Amniotic stem cell (primary cell): ENCODE measurements around the gene PGRMC1.
"Not testable (repeated sequence)": the region's sequence is repeated elsewhere in the genome, so short reads cannot be mapped to it uniquely, and the experiment has no call there.

Experiments
- DNase-seq: peaks from one replicate; lab custom pipeline; 2025; lab: John Stamatoyannopoulos, UW

The PGRMC1 gene

DNA sequence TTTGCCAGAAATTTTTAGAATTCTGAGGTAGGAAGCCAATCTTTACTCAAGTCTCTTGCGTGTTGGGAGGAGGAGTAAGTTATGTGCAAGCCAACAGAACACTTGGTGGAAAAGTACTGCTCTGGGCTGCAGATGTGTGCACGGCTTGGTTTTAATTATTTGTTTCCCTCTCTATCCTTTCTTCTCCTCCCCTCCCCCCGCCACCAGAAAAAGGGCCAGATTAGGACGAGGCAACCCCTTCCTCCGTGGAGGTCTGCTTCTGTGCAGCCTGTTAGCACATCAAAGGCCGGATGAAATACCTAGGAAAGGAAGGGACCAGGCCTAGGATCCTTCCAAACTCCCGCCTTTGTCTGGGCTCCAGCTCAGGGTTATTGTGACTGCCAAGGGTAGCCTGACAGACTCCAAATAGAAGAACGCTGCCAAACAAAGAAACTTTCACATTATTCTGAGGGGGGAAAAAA lies 1.0 kb upstream of the PGRMC1 start:
- DNase-seq = no peak

DNA sequence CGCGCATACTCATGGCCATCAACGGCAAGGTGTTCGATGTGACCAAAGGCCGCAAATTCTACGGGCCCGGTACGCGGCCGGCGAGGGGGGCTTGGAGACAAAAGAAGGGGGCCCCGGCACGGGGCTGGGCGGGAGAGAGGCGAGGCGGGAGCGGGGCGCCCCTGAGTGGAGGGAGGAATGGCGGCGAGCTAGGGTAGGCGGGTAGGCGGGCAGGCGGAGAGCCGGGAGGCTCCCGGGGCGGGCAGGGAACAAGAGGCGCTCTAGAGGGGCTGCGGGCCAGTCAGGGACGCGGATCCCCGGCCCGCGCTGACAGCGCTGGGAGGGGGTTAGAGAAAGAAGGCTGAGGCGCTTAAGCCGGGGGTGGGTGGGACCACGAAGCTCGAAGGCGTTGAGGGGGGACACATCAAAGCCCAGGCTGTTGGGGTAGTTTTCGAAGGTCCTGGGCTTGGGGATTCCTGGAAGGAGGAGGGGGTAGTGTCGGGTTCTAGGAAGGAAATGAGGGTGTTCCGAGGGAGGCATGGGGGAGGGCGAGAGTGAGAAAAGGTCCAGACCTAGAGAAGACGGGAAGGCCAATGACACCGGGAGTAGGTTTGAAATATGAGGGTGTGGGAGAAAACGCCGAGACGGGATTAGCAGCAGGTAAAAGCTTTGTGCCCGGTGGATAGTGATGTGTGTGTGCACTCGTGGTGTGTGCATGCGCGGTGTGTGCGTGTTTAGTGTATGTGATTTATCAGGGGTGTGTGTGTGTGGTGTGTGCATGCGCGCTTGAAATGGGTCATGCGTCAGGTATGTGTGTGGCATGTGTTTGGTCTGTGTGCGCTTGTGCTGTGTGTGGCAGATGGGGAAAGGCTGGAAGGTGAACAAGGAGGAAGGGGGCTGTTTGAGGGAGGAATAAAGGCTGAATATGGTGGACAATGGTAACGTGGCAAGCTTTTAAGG lies 807 bp downstream of the PGRMC1 start:
- DNase-seq = peak; percentile 3

DNA sequence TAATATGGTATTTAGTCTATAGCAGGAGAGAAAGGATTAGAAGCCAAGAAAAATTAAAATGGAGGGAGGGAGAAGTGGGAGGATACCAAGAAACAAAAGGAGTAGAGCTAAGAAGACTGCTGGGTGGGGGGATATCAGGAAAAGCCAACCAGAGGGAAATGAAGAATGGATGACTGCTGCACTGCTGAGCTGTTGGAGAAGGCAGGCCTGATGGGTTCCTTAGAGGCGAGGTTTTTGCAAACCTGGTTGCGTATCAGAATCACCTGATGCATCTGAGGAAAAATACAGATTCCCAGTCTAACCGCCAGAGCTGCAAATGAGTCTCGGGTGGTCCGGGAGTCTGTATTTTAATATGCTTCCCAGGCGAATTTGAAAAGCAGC lies 1.5 kb downstream of the PGRMC1 start:
- no peak for DNase-seq

DNA sequence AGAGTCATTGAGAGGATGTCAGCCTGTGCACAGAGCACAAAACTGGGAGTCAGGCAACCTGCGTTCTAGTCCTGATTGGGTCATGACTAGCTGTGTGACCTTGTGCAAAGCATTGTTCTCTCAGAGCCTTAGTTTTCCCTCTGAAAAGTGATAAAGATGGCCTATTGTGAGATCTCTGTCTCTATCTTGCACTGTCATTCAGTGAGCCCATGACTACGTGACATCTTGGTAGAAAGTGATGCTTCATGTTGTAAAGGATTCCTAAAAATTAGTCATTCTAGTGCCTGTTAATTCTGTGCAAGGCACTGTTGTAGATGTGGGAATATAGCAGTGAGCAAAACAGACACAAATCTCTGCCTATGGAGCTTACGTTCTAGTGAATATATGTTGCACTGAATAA lies 2.5 kb downstream of the PGRMC1 start:
- no peak for DNase-seq

DNA sequence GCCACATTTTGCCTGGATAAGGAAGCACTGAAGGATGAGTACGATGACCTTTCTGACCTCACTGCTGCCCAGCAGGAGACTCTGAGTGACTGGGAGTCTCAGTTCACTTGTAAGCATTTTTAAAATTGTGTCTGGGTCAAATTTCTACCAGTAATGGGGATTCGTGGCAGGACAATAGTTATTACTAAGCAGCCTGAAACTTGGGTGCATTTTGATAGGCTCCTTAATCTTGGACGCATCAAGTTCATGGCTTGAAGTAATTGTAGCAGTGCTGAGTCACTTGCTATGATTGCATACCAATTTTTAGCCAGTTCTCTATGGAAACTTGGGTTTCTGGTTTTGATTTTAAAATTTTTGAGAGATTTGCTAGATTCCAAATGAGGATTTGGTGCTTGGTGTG lies 4.3 kb downstream of the PGRMC1 start:
- peak; percentile 4 for DNase-seq

DNA sequence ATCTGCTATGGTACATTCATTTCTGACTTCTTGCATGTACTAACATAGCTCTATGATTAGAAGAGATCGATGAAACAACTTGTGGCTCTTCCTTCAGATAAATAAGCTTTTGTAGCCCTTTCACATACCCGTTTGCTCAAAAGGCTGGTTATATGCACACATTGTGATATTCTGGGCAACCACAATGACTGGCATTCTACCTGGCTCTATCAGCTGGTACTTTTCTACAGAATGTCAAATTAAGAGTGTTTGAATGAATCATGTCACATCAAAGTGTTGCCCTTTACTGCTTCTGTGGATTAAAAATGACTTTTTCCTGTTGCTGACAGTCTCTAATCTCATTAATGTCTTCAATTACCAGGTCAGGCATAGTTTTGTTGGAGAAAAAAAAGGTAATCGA lies 11.6 kb downstream of the PGRMC1 start:
- no peak for DNase-seq

DNA sequence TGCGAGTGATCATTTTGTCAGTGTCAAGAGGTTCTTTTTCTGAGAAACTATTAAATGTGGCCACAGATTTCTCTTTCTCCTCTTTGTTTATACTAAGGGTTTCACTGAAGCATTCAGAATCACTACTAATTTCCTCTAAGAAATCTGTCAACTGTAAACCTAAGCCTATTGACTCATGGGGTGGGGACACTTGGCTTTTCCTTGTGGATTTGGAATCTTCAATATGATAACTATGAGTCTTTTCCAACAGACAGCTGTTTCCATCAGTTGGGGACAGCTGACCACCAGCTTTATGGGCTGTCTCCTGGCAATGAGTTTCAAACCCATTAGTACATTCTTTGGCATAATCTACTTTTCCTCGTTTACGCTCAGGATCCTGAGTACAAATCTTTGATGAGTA lies 13.8 kb downstream of the PGRMC1 start:
- no peak for DNase-seq

DNA sequence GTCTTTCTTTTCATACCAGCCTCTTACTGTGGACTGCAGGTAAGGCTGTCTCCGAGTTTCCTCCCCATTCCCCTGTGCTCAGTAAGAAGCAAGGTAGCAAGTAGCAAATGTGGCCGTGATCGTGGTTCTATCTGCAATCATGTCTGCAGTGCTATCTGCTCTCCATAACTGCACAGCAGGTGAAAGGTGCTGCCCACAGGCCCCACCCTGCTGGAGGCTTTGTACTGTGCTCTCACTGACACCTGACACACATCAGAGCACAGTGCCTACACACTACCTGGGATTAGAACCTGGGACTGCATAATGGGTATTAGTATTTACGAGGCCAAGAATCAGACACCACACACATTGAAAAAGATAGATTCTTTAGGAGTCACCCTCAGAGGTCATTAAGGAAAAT lies 15.3 kb downstream of the PGRMC1 start:
- DNase-seq = no peak

DNA sequence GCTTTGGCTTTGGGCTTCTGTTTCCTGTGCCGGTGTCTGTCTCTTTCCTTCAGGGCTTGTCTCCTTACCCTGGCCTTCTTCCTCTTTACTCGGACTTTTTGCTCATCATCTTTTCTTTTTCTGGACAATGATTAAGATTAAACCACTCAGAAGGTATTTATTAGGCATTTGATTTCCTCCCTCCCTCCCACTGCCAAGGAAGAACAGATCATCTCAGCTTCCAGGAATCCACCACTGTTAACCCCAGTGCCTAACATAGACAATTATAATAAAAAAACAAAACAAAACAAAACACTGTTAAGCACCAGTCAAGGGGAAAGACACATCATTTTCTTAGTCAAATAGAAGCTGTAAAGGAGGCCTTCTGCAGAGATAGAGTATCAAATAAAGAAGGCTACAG lies 16.6 kb downstream of the PGRMC1 start:
- DNase-seq = no peak

DNA sequence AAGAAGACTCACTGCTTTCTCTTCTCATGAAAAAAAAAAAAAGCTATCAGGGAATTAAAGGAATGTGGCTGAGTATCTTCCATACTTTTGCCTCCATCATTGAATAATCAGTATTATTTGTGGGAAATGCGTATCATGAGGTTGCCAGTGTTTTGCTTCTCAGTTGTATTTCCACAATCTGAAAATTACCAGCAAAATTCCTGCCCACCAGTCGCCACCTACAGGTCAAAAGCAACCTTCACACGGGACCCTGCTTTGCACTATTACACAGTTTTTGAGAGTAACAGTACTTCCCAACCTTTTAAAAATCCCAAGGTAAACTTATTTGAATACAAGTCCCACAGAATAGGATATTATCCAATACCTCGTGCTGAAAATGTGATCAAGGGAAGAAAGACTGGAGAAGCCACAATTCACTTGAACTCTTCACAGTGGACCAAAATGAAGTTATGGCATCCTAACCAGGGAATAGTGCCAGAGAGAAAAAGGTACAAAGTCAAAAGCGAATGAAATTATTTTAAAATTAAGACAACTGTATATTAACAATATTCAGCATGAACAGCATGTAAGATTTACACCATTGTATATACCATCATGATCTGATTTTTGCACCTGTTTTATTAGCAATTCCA lies 30.4 kb downstream of the PGRMC1 start:
- no peak for DNase-seq

DNA sequence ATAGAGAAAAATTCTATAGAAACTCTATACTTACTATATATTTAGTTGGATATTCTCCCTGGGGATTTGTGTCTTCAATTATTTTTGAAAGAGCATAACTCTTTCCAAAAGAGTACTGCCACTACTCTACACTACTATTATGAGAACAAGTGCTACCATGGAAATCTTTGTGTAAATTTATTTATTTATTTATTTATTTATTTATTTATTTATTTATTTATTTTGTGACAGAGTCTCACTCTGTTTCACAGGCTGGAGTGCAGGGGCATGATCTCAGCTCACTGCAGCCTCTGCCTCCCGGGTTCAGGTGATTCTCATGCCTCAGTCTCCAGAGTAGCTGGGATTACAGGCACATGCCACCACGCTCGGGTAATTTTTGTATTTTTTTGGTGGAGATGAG lies 31.0 kb downstream of the PGRMC1 start:
- DNase-seq = not testable (repeated sequence)

DNA sequence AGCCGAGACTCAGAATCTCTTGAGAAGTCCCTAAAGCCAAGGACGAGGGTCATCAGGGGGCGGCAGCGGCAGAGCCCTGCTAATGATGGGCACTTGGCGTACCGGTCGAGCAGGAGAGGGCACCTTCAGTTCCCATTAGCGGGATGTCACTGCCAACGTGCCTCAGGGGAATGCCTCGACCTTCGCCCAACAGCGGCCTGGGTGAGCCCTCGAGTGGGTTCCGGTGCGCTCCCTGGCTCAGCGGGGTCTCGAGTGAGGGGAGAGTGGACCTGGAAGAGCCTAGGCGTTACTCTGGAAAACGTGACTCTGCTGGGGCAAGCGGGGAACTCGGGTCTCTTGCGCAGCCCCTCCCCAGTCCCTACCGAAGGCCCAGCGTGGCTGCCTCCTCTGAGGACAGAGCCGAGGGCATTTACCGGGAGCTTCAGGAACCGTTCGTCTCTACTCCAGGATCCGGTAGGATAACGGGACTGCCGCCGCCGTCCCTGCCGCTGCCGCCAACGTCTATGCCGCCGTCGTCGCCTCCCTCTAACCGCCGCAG lies 36.9 kb downstream of the PGRMC1 start:
- DNase-seq = no peak

DNA sequence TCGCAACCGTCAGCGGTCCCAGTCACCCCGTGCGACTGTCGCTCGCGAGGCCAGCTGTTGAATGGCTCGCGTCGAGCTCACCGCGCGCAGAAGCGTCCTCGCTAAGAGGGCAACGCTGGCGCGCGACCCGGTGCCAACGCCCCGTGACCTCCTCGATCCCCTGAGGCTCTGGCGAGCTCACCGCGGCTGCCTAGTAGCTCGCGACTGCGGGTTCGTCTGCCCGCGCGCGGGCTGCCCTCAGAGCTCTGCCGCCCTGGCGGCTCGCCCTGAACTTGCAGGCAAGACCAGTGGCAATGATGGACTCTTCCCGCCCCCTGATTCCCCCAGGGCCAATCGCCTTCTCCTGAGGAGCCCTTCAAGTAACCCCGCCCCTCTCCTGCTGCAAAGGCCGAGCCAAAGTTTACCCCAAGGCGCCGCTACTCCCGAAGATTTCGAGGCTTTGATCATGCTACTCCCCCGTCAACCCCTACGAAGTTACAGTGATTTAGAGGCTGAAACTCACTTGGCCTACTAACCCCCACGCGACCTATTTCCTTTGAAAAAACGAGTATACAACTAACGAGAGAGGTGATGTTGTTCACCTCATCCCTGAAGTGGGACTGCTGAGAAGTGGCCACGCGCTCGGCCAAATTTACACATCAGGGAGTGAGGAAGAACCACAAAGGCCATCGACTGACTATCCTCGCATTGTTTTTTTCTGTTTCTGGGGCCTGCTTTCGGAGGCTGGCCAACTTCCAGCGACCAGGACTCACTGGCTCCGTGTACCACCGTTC lies 37.5 kb downstream of the PGRMC1 start:
- DNase-seq = no peak

DNA sequence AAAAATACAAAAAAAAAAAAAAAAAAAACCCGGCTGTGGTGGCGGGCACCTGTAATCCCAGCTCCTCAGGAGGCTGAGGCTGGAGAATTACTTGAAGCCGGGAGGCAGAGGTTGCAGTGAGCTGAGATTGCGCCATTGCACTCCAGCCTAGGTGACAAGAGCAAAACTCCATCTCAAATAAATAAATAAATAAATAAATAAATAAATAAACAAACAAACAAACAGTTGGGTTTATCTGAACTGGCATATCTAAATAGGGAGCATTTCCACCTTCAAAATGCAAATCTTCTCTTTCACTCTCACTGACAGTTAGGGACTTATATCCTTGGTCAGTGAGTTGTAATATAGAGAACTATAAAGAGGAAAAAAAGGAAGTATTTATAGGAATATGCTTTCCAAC lies 46.3 kb downstream of the PGRMC1 start:
- DNase-seq = not testable (repeated sequence)

DNA sequence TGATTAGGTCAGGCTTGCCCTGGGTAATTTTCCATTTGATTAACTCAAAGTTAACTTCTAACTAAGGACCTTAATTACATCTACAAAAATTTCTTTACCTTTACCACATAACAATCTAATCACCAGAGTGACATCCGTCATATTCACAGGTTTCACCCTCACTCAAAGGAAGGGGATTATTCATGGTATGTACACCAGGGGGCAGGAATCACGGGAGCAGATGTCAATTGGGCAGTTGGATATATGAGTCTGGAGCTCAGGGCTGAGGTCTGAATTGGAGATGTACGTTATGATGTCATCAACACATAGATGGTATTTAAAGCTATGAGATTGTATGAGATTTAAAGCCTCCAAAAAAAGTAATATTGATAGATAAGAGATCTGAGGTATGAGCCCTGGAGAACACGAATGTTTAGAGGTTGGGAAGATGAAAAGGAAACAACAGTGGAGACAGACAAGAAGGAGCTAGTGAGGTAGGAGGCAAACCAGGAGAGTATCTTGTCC lies 52.9 kb downstream of the PGRMC1 start:
- DNase-seq = no peak

DNA sequence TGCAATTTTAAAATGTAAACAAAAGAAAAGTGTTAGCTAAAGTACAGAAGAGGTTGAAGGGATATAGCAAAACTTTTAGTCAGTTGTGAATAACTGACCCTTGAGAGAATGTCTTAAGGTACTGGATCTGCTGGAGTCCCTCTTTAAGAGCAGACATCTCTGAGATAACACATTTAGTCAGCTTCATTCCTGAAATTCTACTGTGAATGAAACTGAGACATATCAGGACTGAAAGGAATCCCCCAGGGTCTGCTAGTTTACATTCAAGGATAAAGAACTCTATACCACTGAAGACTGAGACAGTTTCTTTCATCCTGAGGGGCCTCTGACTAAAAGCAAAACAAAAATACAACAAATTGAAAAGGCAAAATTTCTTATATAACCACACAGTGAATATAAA lies 54.4 kb downstream of the PGRMC1 start:
- no peak for DNase-seq

DNA sequence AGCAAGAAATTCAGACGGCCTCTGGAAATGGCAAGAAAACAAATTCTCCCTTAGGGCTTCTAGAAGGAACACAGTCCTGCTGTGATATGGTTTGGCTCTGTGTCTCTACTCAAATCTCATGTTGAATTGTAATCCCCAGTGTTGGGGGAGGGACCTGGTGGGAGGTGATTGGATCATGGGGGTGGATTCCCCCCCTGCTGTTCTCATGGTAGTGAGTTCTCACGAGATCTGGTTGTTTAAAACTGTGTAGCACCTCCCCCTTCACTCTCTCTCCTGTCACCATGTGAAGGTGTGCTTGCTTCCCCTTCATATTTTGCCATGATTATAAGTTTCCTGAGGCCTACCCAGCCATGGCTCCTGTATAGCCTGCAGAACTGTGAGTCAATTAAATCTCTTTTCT lies 55.2 kb downstream of the PGRMC1 start:
- not testable (repeated sequence) for DNase-seq

DNA sequence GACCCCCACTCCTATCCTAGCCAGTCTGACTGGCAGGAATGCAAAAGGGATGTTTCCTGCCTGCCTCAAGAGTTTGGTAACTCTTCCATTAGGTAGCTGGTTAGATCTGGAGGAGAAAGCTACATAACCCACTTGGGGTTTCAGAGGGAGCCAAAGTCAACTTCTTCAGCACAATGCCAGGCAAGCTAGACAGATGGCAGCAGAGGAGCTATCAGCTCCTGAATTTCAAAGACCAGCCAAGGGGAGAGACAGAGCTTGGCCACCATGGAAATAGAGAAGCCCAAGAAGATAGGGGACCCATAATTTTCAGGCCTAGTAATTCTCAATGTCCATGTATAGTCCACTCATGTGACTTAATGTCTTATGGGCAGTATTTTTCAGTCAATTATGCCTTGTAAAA lies 56.4 kb downstream of the PGRMC1 start:
- DNase-seq = no peak
